Measurements from ENCODE around the gene GSTA4.

DNA sequence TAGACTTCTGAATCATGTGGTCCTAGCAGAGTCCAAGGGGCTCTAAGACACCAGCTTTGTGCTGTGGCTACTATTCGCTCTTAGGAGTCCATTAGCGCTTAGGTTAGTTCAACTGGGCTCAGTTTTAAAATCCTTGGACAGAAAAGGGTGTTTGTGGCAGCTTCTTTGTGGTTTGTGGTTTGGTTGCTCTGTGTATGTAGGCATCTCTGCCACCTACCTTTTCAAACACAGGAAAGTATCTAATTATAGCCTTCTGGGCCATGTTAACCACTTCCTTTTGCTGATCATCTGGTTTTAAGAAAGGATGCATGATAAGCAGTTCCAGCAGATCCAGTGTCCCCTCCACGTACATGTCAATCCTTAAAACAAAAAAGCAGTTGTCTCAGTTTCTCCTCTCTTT, 10.8 kb downstream of the GSTA4 start:
- TF ChIP-seq, protein P1, sequence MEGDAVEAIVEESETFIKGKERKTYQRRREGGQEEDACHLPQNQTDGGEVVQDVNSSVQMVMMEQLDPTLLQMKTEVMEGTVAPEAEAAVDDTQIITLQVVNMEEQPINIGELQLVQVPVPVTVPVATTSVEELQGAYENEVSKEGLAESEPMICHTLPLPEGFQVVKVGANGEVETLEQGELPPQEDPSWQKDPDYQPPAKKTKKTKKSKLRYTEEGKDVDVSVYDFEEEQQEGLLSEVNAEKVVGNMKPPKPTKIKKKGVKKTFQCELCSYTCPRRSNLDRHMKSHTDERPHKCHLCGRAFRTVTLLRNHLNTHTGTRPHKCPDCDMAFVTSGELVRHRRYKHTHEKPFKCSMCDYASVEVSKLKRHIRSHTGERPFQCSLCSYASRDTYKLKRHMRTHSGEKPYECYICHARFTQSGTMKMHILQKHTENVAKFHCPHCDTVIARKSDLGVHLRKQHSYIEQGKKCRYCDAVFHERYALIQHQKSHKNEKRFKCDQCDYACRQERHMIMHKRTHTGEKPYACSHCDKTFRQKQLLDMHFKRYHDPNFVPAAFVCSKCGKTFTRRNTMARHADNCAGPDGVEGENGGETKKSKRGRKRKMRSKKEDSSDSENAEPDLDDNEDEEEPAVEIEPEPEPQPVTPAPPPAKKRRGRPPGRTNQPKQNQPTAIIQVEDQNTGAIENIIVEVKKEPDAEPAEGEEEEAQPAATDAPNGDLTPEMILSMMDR (tag by site-specific recombination; IDR thresholded peaks at IDR 0.05): no peak
- TF ChIP-seq, protein P2, sequence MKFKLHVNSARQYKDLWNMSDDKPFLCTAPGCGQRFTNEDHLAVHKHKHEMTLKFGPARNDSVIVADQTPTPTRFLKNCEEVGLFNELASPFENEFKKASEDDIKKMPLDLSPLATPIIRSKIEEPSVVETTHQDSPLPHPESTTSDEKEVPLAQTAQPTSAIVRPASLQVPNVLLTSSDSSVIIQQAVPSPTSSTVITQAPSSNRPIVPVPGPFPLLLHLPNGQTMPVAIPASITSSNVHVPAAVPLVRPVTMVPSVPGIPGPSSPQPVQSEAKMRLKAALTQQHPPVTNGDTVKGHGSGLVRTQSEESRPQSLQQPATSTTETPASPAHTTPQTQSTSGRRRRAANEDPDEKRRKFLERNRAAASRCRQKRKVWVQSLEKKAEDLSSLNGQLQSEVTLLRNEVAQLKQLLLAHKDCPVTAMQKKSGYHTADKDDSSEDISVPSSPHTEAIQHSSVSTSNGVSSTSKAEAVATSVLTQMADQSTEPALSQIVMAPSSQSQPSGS (tag by site-specific recombination; IDR thresholded peaks at IDR 0.05; ENCODE audit: low read depth): no peak
- no peak for TF ChIP-seq ZNF660 (tag by site-specific recombination; IDR thresholded peaks at IDR 0.05)
